Tibial nerve (tissue), 4 donors: ENCODE data around the gene ZSWIM7.

Experiments used
- CTCF ChIP-seq, 5 experiments: fragments of 200-600 bp in 3 of 5; fragments of 450-650 bp in 2 of 5; sonication (generic) in 3 of 5; IDR thresholded peaks; one replicate each; pipeline ENCODE4 v1.5.1; 2016 to 2019; ENCODE audit warnings: antibody characterized with exemption in 5 of 5, mild to moderate bottlenecking in 3 of 5, moderate library complexity in 2 of 5
- EP300 ChIP-seq, 2 donors: sonication (generic); formaldehyde crosslinking; IDR thresholded peaks; one replicate each; pipeline ENCODE4 v1.6.1; 2017; ENCODE audit warnings: antibody characterized with exemption in 2 of 2, mild to moderate bottlenecking in 1 of 2
- POLR2A ChIP-seq, 2 donors: fragments of 450-650 bp; IDR thresholded peaks; one replicate each; pipeline ENCODE4 v1.6.1; 2017; ENCODE audit warnings: antibody characterized with exemption in 2 of 2, mild to moderate bottlenecking in 2 of 2, moderate library complexity in 2 of 2

DNA sequence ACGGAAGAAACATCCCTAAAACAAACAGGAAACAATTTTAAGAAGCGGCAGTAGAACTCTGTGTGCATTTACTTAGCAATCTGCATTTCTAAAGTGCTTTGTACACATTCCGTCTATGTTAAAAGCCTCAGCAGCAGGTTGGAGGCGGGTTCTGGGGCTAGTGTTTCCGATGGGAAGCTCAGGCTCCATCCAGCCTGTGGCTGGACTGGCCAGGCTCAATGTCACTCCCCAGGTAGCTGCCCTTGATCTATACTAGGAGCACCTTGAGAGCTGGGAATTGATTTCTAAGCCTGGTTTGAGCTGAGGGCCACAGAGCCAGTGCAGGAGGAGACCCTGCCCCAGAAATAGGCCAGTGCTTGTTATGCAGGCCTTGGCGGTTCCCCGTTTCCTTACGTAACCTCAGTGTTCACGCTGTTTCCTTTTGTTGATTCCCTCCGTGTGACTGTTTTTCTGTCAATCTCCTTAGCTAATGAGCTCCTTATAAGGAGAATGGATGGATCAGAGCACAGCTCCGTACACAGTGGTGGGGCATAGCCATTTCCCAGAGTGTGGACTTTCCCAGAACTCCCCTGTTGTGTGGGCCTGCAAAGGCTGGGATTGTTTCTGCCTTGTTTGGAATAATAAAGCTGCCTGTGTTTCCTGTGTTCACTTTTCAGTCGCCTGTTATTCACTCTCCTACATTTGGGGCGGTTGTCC lies 33.2 kb downstream of the ZSWIM7 start:
- no peak for TF ChIP-seq CTCF (IDR thresholded peaks at IDR 0.05)
- no peak for TF ChIP-seq POLR2A (IDR thresholded peaks at IDR 0.05)
- TF ChIP-seq EP300 (IDR thresholded peaks at IDR 0.05): no peak
